NCI-H524 treated with DMSO at 0.1 percent for 48 hours (cell line): ENCODE measurements around the gene MAP6D1.
A peak's percentile ranks its signal among the peaks of the same experiment; 100 is the strongest.
"Not testable (repeated sequence)": the region's sequence is repeated elsewhere in the genome, so short reads cannot be mapped to it uniquely, and the experiment has no call there.

Experiments used
- DNase-seq: peaks from one replicate; lab custom pipeline; 2025; lab: John Stamatoyannopoulos, UW

MAP6D1 gene

GRCh38 chr3:183799461-183799860, 25.9 kb downstream of the MAP6D1 start:
- no peak for DNase-seq

- no peak for DNase-seq
These were observed 27.4 kb downstream of the MAP6D1 start for GRCh38 chr3:183797996-183798395.

- DNase-seq, result no peak
These were observed 29.0 kb downstream of the MAP6D1 start for GRCh38 chr3:183796372-183796771.

GRCh38 chr3:183794452-183794851, 30.9 kb downstream of the MAP6D1 start:
- no peak for DNase-seq

GRCh38 chr3:183792976-183793375, 32.4 kb downstream of the MAP6D1 start:
- DNase-seq, result no peak

GRCh38 chr3:183790700-183791099, 34.7 kb downstream of the MAP6D1 start:
- DNase-seq, result no peak

- DNase-seq, result no peak
These were observed 35.6 kb downstream of the MAP6D1 start for GRCh38 chr3:183789826-183790225.

GRCh38 chr3:183784503-183784902, 40.9 kb downstream of the MAP6D1 start:
- DNase-seq, result not testable (repeated sequence)

GRCh38 chr3:183782576-183783276, 42.7 kb downstream of the MAP6D1 start:
- DNase-seq, result no peak

- DNase-seq, result no peak
These were observed 44.1 kb downstream of the MAP6D1 start for GRCh38 chr3:183781246-183781645.

GRCh38 chr3:183779896-183780465, 45.4 kb downstream of the MAP6D1 start:
- DNase-seq, result no peak

GRCh38 chr3:183777016-183777618, 48.3 kb downstream of the MAP6D1 start:
- no peak for DNase-seq

- DNase-seq, result not testable (repeated sequence)
These were observed 48.9 kb downstream of the MAP6D1 start for GRCh38 chr3:183776451-183776850.

GRCh38 chr3:183775781-183776180, 49.6 kb downstream of the MAP6D1 start:
- no peak for DNase-seq

- DNase-seq, result no peak
These were observed 50.7 kb downstream of the MAP6D1 start for GRCh38 chr3:183774631-183775030.

GRCh38 chr3:183769453-183769852, 55.9 kb downstream of the MAP6D1 start:
- no peak for DNase-seq

GRCh38 chr3:183768114-183768513, 57.3 kb downstream of the MAP6D1 start:
- DNase-seq, result no peak

- peak; percentile 9 for DNase-seq
These were observed 58.4 kb downstream of the MAP6D1 start for GRCh38 chr3:183766745-183767606.

- DNase-seq, result no peak
These were observed 59.3 kb downstream of the MAP6D1 start for GRCh38 chr3:183766107-183766506.
